Activated naive CD8-positive, alpha-beta T cell (primary cell): ENCODE data around the gene RNU6-1.

Experiments used
- H3K27ac Mint-ChIP-seq: one replicate; pipeline ENCODE4 v1.8.0; 2021; ENCODE audit warnings: mixed read lengths
- H3K27me3 Mint-ChIP-seq: one replicate; pipeline ENCODE4 v1.8.0; 2021; ENCODE audit warnings: mixed read lengths
- H3K36me3 Mint-ChIP-seq: one replicate; pipeline ENCODE4 v1.8.0; 2021; ENCODE audit warnings: mixed read lengths
- H3K4me1 Mint-ChIP-seq: one replicate; pipeline ENCODE4 v1.8.0; 2021; ENCODE audit warnings: low read depth, mixed read lengths
- H3K4me3 Mint-ChIP-seq: one replicate; pipeline ENCODE4 v1.8.0; 2021; ENCODE audit warnings: mild to moderate bottlenecking, mixed read lengths
- H3K9me3 Mint-ChIP-seq: one replicate; pipeline ENCODE4 v1.8.0; 2021; ENCODE audit warnings: low read depth, mixed read lengths

The RNU6-1 gene

GRCh38 chr15:67790610-67791319 lies 49.1 kb downstream of the RNU6-1 start:
- Mint-ChIP-seq H3K9me3 (no peaks in the 10 kb centered on the region), H3K27ac (no peak overlapping the region), H3K27me3 (no peaks in the 10 kb centered on the region), H3K4me1 (no peaks in the 10 kb centered on the region), H3K4me3 (no peak overlapping the region), H3K36me3 (peaks cover 16% of the 10 kb centered on the region)
